ENCODE measurements around the gene SPRY4. TPM values are rescaled to one million over a fixed set of nuclear protein-coding genes. Genes with fewer than 3 reads are reported as not detected.
"Not testable (repeated sequence)": the region's sequence is repeated elsewhere in the genome, so short reads cannot be mapped to it uniquely, and the experiment has no call there.

SPRY4 gene
- total RNA-seq, 1 donor from 2014 or later, result 14.8 TPM

GRCh38 chr5:142303565-142303964 is 21.3 kb downstream of the SPRY4 start:
- Mint-ChIP-seq H3K36me3 (ENCODE audit: insufficient read depth) (no peaks in the 10 kb centered on the region), H3K4me3 (ENCODE audit: low read depth) (no peak overlapping the region), H3K27me3 (no peaks in the 10 kb centered on the region), H3K4me1 (ENCODE audit: low read depth) (peaks cover 10% of the 10 kb centered on the region), H3K27ac (no peak overlapping the region), H3K9me3 (ENCODE audit: low read depth) (no peaks in the 10 kb centered on the region)
- DNase-seq (ENCODE audit: low spot score, unreplicated experiment), result no peak
- TF ChIP-seq, protein P1, sequence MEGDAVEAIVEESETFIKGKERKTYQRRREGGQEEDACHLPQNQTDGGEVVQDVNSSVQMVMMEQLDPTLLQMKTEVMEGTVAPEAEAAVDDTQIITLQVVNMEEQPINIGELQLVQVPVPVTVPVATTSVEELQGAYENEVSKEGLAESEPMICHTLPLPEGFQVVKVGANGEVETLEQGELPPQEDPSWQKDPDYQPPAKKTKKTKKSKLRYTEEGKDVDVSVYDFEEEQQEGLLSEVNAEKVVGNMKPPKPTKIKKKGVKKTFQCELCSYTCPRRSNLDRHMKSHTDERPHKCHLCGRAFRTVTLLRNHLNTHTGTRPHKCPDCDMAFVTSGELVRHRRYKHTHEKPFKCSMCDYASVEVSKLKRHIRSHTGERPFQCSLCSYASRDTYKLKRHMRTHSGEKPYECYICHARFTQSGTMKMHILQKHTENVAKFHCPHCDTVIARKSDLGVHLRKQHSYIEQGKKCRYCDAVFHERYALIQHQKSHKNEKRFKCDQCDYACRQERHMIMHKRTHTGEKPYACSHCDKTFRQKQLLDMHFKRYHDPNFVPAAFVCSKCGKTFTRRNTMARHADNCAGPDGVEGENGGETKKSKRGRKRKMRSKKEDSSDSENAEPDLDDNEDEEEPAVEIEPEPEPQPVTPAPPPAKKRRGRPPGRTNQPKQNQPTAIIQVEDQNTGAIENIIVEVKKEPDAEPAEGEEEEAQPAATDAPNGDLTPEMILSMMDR (IDR thresholded peaks at IDR 0.05; ENCODE audit: unreplicated experiment), result no peak

DNA sequence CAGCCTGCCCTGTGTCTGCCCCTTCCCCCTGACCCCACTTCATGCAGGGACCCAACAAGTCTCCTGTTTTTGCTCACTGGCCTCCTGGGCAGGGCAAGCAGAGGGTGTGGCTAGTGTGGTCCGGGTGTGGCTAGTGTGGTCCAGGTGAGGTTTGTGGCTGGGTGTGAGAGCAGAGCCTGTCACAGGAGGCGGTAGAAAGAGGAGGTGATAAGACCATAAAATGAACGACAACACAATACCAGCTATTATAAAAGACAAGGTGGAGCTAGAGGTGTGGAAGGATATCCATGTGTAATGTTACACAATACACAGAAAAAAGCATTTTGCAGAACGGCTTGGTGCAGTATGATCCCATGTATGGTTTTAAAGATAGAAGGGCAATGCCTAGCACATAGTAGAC is 23.3 kb downstream of the SPRY4 start:
- no peaks in the 10 kb centered on the region for H3K36me3 Mint-ChIP-seq (ENCODE audit: insufficient read depth)
- H3K4me1 Mint-ChIP-seq (ENCODE audit: low read depth), result peaks cover 10% of the 10 kb centered on the region
- DNase-seq (ENCODE audit: low spot score, unreplicated experiment), result no peak
- no peak overlapping the region for H3K27ac Mint-ChIP-seq
- no peak overlapping the region for H3K4me3 Mint-ChIP-seq (ENCODE audit: low read depth)
- H3K27me3 Mint-ChIP-seq, result no peaks in the 10 kb centered on the region
- no peaks in the 10 kb centered on the region for H3K9me3 Mint-ChIP-seq (ENCODE audit: low read depth)
- TF ChIP-seq, protein P1 (IDR thresholded peaks at IDR 0.05; ENCODE audit: unreplicated experiment), result no peak

DNA sequence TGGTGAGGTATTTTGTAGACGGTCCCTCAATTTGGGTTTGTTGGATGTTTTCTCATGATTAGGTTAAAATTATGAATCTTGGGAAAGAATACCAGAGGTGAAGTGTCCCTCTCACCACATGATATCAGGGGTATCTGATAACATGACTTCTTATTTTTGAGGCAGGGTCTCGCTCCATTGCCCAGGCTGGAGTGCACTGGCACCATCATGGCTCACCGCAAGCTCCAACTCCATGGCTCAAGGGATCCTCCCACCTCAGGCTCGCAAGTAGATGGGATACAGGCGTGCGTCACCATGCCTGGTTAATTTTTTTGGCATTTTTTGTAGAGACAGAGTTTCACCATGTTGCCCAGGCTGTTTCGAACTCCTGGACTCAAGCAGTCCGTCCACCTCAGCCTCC is 24.1 kb downstream of the SPRY4 start:
- no peaks in the 10 kb centered on the region for H3K36me3 Mint-ChIP-seq (ENCODE audit: insufficient read depth)
- no peak for DNase-seq (ENCODE audit: low spot score, unreplicated experiment)
- peaks cover 11% of the 10 kb centered on the region for H3K4me1 Mint-ChIP-seq (ENCODE audit: low read depth)
- peaks cover under 1% of the 10 kb centered on the region for H3K27me3 Mint-ChIP-seq
- no peaks in the 10 kb centered on the region for H3K9me3 Mint-ChIP-seq (ENCODE audit: low read depth)
- no peak overlapping the region for H3K4me3 Mint-ChIP-seq (ENCODE audit: low read depth)
- TF ChIP-seq, protein P1 (IDR thresholded peaks at IDR 0.05; ENCODE audit: unreplicated experiment), result no peak
- H3K27ac Mint-ChIP-seq, result no peak overlapping the region

DNA sequence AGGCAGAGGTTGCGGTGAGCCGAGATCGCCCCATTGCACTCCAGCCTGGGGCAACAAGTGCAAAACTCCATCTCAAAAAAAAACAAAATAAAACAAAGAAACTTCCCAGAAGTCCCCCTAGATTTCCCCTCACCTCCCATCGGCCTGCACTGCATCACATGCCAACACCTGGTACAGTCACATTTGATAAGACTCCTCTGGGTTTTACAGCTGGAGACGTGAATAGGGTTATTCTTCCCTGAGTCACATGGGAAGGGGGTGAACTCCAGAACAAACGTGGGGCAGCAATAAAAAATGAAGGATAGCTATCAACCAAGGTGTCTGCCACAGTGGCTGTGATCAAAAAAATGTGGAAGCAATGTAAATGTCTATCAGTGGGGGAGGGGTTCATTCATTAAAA is 26.0 kb downstream of the SPRY4 start:
- Mint-ChIP-seq H3K4me3 (ENCODE audit: low read depth) (no peak overlapping the region), H3K36me3 (ENCODE audit: insufficient read depth) (no peaks in the 10 kb centered on the region), H3K27ac (no peak overlapping the region), H3K4me1 (ENCODE audit: low read depth) (peaks cover 16% of the 10 kb centered on the region), H3K27me3 (peaks cover 4% of the 10 kb centered on the region), H3K9me3 (ENCODE audit: low read depth) (no peaks in the 10 kb centered on the region)
- TF ChIP-seq, protein P1 (IDR thresholded peaks at IDR 0.05; ENCODE audit: unreplicated experiment), result no peak
- DNase-seq (ENCODE audit: low spot score, unreplicated experiment), result no peak

GRCh38 chr5:142297786-142298185 is 27.0 kb downstream of the SPRY4 start:
- not testable (repeated sequence) for DNase-seq (ENCODE audit: low spot score, unreplicated experiment); H3K27me3 Mint-ChIP-seq; H3K4me3 Mint-ChIP-seq (ENCODE audit: low read depth); H3K9me3 Mint-ChIP-seq (ENCODE audit: low read depth); H3K36me3 Mint-ChIP-seq (ENCODE audit: insufficient read depth); H3K27ac Mint-ChIP-seq
- peaks cover 16% of the 10 kb centered on the region for H3K4me1 Mint-ChIP-seq (ENCODE audit: low read depth)

GRCh38 chr5:142296914-142297417 is 27.9 kb downstream of the SPRY4 start:
- Mint-ChIP-seq H3K27ac (no peak overlapping the region), H3K4me1 (ENCODE audit: low read depth) (peaks cover 16% of the 10 kb centered on the region), H3K9me3 (ENCODE audit: low read depth) (no peaks in the 10 kb centered on the region), H3K4me3 (ENCODE audit: low read depth) (no peak overlapping the region), H3K36me3 (ENCODE audit: insufficient read depth) (no peaks in the 10 kb centered on the region), H3K27me3 (peaks cover 4% of the 10 kb centered on the region)
- TF ChIP-seq, protein P1 (IDR thresholded peaks at IDR 0.05; ENCODE audit: unreplicated experiment), result no peak
- DNase-seq (ENCODE audit: low spot score, unreplicated experiment), result no peak

Measured in progenitor cell of endocrine pancreas (in vitro differentiated cells).